Measurements from ENCODE around the gene OR6T1. TPM values are rescaled to one million over a fixed set of nuclear protein-coding genes. Genes with fewer than 3 reads are reported as not detected.

Gene OR6T1
- total and polyA plus RNA-seq, 2 experiments from 2014 or later = not detected

DNA sequence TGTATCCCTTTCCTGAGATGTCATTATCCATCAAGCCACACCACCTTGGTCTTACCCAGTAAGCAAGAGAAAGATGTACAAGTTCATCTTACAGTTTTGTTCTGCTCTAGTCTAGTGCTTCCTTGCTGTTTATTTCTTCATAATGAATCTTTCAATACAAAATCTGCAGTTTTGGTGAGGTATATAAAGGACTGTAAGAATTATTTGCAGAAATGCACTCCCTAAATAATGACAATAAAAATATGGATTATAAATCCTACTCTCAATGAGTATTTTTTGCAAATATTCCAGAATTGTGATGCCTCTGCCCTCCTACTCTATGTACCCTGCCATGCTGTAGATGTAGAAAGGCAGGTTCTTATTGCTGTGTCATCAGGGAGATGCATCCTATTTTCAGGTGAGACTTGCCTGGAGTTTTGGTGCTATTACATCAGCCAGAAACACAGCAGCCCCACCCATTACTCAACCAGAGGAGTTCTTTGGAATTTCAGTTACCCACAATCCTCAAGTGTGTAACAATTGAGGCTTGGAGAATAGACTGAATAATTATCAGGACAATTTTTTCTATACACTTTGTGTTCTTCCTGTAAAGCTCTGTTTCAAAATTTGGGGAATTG, 34.2 kb upstream of the OR6T1 start, which contains the start of gene OR10S1:
TSS of gene OR10S1 (minus strand) at position 51 of the 617 bp plus-strand sequence. CDS start 117 bp downstream, outside the sequence.
- Histone ChIP-seq H3K27me3 (ENCODE audit: insufficient read depth) (no peaks in the 10 kb centered on the region), H3F3A (replicated peaks; ENCODE audit: low read depth) (no peaks in the 10 kb centered on the region), H3K4me2 (no peak within 1 kb of the TSS), H3K27ac (ENCODE audit: low read depth) (no peak within 1 kb of the TSS), H4K20me1 (replicated peaks; ENCODE audit: insufficient read depth) (no peaks in the 10 kb centered on the region), H3K4me3 (no peak within 1 kb of the TSS), H3K9me2 (ENCODE audit: insufficient read depth) (no peaks in the 10 kb centered on the region), H3K4me1 (ENCODE audit: insufficient read depth) (no peaks in the 10 kb centered on the region; the same call in 1 of the 2 replicates), H3K79me2 (replicated peaks; ENCODE audit: insufficient read depth) (no peaks in the 10 kb centered on the region), H3K36me3 (ENCODE audit: insufficient read depth) (no peaks in the 10 kb centered on the region), H2AFZ (peak within 1 kb of the TSS; percentile 74; the same call in 1 of the 2 replicates)
- H3K4me1 Mint-ChIP-seq = peaks cover 5% of the 10 kb centered on the region; the same call in 2 of the 3 replicates
- peaks cover 7% of the 10 kb centered on the region; the same call in 1 of the 3 replicates for H3K9me3 Mint-ChIP-seq
- H3K4me3 Mint-ChIP-seq = no peak within 1 kb of the TSS
- peak; percentile 2 for DNase-seq (ENCODE audit: low spot score)
- no peaks in the 10 kb centered on the region; the same call in 2 of the 3 replicates for H3K36me3 Mint-ChIP-seq (ENCODE audit: low read depth)
- ATAC-seq = no peak
- peaks cover 3% of the 10 kb centered on the region for H3K27me3 Mint-ChIP-seq (ENCODE audit: insufficient read depth, low read depth, poor library complexity)
- TF ChIP-seq EZH2 (IDR thresholded peaks at IDR 0.05; ENCODE audit: low read depth, unreplicated experiment) = no peak
- no peak for TF ChIP-seq JUNB (IDR thresholded peaks at IDR 0.05; ENCODE audit: unreplicated experiment)
- no peak for TF ChIP-seq CREB1 (CRISPR knock-in tag; IDR thresholded peaks at IDR 0.05; ENCODE audit: low read depth)
- no peak for TF ChIP-seq STAT1 (IDR thresholded peaks at IDR 0.05; ENCODE audit: unreplicated experiment)
- TF ChIP-seq ZNF114 (CRISPR knock-in tag; IDR thresholded peaks at IDR 0.05) = no peak
- TF ChIP-seq, protein P1, sequence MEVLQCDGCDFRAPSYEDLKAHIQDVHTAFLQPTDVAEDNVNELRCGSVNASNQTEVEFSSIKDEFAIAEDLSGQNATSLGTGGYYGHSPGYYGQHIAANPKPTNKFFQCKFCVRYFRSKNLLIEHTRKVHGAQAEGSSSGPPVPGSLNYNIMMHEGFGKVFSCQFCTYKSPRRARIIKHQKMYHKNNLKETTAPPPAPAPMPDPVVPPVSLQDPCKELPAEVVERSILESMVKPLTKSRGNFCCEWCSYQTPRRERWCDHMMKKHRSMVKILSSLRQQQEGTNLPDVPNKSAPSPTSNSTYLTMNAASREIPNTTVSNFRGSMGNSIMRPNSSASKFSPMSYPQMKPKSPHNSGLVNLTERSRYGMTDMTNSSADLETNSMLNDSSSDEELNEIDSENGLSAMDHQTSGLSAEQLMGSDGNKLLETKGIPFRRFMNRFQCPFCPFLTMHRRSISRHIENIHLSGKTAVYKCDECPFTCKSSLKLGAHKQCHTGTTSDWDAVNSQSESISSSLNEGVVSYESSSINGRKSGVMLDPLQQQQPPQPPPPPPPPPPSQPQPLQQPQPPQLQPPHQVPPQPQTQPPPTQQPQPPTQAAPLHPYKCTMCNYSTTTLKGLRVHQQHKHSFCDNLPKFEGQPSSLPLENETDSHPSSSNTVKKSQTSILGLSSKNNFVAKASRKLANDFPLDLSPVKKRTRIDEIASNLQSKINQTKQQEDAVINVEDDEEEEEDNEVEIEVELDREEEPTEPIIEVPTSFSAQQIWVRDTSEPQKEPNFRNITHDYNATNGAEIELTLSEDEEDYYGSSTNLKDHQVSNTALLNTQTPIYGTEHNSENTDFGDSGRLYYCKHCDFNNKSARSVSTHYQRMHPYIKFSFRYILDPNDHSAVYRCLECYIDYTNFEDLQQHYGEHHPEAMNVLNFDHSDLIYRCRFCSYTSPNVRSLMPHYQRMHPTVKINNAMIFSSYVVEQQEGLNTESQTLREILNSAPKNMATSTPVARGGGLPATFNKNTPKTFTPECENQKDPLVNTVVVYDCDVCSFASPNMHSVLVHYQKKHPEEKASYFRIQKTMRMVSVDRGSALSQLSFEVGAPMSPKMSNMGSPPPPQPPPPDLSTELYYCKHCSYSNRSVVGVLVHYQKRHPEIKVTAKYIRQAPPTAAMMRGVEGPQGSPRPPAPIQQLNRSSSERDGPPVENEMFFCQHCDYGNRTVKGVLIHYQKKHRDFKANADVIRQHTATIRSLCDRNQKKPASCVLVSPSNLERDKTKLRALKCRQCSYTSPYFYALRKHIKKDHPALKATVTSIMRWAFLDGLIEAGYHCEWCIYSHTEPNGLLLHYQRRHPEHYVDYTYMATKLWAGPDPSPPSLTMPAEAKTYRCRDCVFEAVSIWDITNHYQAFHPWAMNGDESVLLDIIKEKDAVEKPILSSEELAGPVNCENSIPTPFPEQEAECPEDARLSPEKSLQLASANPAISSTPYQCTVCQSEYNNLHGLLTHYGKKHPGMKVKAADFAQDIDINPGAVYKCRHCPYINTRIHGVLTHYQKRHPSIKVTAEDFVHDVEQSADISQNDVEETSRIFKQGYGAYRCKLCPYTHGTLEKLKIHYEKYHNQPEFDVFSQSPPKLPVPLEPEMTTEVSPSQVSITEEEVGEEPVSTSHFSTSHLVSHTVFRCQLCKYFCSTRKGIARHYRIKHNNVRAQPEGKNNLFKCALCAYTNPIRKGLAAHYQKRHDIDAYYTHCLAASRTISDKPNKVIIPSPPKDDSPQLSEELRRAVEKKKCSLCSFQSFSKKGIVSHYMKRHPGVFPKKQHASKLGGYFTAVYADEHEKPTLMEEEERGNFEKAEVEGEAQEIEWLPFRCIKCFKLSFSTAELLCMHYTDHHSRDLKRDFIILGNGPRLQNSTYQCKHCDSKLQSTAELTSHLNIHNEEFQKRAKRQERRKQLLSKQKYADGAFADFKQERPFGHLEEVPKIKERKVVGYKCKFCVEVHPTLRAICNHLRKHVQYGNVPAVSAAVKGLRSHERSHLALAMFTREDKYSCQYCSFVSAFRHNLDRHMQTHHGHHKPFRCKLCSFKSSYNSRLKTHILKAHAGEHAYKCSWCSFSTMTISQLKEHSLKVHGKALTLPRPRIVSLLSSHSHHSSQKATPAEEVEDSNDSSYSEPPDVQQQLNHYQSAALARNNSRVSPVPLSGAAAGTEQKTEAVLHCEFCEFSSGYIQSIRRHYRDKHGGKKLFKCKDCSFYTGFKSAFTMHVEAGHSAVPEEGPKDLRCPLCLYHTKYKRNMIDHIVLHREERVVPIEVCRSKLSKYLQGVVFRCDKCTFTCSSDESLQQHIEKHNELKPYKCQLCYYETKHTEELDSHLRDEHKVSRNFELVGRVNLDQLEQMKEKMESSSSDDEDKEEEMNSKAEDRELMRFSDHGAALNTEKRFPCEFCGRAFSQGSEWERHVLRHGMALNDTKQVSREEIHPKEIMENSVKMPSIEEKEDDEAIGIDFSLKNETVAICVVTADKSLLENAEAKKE (CRISPR knock-in tag; IDR thresholded peaks at IDR 0.05) = no peak
- TF ChIP-seq, protein P2, sequence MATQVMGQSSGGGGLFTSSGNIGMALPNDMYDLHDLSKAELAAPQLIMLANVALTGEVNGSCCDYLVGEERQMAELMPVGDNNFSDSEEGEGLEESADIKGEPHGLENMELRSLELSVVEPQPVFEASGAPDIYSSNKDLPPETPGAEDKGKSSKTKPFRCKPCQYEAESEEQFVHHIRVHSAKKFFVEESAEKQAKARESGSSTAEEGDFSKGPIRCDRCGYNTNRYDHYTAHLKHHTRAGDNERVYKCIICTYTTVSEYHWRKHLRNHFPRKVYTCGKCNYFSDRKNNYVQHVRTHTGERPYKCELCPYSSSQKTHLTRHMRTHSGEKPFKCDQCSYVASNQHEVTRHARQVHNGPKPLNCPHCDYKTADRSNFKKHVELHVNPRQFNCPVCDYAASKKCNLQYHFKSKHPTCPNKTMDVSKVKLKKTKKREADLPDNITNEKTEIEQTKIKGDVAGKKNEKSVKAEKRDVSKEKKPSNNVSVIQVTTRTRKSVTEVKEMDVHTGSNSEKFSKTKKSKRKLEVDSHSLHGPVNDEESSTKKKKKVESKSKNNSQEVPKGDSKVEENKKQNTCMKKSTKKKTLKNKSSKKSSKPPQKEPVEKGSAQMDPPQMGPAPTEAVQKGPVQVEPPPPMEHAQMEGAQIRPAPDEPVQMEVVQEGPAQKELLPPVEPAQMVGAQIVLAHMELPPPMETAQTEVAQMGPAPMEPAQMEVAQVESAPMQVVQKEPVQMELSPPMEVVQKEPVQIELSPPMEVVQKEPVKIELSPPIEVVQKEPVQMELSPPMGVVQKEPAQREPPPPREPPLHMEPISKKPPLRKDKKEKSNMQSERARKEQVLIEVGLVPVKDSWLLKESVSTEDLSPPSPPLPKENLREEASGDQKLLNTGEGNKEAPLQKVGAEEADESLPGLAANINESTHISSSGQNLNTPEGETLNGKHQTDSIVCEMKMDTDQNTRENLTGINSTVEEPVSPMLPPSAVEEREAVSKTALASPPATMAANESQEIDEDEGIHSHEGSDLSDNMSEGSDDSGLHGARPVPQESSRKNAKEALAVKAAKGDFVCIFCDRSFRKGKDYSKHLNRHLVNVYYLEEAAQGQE (IDR thresholded peaks at IDR 0.05; ENCODE audit: unreplicated experiment) = no peak
- TF ChIP-seq, protein P3, sequence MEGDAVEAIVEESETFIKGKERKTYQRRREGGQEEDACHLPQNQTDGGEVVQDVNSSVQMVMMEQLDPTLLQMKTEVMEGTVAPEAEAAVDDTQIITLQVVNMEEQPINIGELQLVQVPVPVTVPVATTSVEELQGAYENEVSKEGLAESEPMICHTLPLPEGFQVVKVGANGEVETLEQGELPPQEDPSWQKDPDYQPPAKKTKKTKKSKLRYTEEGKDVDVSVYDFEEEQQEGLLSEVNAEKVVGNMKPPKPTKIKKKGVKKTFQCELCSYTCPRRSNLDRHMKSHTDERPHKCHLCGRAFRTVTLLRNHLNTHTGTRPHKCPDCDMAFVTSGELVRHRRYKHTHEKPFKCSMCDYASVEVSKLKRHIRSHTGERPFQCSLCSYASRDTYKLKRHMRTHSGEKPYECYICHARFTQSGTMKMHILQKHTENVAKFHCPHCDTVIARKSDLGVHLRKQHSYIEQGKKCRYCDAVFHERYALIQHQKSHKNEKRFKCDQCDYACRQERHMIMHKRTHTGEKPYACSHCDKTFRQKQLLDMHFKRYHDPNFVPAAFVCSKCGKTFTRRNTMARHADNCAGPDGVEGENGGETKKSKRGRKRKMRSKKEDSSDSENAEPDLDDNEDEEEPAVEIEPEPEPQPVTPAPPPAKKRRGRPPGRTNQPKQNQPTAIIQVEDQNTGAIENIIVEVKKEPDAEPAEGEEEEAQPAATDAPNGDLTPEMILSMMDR (conservative IDR thresholded peaks at IDR 0.05; ENCODE audit: low read depth in 2 of 2) = no peak
- TF ChIP-seq, protein P4, sequence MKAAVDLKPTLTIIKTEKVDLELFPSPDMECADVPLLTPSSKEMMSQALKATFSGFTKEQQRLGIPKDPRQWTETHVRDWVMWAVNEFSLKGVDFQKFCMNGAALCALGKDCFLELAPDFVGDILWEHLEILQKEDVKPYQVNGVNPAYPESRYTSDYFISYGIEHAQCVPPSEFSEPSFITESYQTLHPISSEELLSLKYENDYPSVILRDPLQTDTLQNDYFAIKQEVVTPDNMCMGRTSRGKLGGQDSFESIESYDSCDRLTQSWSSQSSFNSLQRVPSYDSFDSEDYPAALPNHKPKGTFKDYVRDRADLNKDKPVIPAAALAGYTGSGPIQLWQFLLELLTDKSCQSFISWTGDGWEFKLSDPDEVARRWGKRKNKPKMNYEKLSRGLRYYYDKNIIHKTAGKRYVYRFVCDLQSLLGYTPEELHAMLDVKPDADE (IDR thresholded peaks at IDR 0.05) = no peak
- TF ChIP-seq POLR2AphosphoS5 (IDR thresholded peaks at IDR 0.05; ENCODE audit: low read depth) = no peak
- TF ChIP-seq ZNF331 (CRISPR knock-in tag; IDR thresholded peaks at IDR 0.05; ENCODE audit: low read depth) = no peak
- no peak for TF ChIP-seq NANOG (IDR thresholded peaks at IDR 0.05; ENCODE audit: borderline replicate concordance)
- H3K27ac Mint-ChIP-seq = peak within 1 kb of the TSS; percentile 33; the same call in 1 of the 2 replicates
